ENCODE results near the gene NIT1.
"Not testable (repeated sequence)": the region's sequence is repeated elsewhere in the genome, so short reads cannot be mapped to it uniquely, and the experiment has no call there.

Gene NIT1

GRCh38 chr1:161115961-161116360 lies 1.9 kb upstream of the NIT1 start:
- not testable (repeated sequence) for DNase-seq

DNA sequence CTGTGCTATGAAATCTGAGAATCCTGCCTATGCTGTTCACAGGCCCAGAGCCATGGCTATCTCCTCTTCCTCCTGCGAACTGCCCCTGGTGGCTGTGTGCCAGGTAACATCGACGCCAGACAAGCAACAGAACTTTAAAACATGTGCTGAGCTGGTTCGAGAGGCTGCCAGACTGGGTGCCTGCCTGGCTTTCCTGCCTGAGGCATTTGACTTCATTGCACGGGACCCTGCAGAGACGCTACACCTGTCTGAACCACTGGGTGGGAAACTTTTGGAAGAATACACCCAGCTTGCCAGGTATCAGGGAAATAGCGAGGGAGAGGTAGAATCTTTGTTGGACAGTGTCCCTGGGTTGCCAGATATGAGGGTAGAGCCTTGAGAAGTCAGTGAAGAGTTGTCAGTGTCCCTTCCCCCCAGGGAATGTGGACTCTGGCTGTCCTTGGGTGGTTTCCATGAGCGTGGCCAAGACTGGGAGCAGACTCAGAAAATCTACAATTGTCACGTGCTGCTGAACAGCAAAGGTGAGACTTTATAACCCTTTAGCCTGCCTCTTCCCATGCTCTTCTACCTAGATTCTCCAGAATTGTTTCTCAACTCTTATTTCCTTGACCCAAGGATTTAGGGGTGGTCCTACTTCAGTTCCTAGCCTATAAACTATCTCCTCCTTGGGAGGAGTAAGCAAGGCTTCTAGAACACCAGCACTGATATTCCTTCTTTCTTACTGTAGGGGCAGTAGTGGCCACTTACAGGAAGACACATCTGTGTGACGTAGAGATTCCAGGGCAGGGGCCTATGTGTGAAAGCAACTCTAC lies 1.4 kb downstream of the NIT1 start:
- DNase-seq: peak; percentile 72

DNA sequence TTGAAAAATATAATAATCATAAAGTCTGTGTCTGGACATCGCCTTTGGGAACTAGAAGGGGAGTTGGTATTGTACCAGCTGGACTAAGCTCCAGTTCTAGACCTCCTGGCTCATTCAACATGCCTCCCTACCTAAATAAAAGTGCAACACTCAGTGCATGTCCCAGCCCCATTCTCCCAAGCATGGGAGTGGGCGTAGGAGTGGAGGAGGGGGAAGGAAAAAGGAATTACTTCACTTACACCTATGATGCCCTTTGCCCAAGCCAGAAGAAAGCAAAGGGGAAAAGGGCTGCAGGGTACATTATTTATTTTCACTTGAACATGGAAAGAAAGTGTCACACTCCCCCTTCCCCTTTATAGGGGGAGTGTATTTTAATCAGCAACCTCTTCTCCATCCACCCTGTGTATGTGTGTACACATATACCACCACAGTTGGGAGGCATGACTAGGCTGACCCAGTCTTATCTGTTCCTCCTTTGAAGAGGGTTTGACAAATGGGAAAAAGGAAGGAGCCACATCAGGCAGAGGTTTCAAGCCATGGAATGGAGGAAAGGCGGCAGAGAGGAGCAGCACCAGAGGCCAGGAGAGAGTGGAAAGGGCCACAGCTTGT lies 3.2 kb downstream of the NIT1 start:
- no peak for DNase-seq

- no peak for DNase-seq
These were observed 3.9 kb downstream of the NIT1 start for GRCh38 chr1:161121834-161122233.

DNA sequence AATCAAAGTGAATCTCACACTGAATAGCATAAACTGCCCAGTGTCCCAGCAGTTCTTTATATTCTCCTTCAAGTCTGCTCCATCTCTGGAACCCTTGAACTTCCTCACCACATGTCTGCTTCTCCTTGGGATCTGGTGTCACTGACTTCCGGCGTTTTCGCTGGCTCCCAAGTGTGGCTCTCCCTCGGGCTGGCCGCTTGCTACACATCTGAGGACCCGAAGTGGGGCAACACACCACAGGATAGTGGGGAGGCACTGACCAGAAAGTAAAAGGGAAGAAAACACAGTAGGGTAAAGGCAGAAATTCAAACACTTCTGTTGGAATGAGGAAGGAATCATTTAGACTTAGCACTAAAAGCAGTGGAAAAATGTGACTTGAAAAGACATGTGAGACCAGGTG lies 5.1 kb downstream of the NIT1 start:
- DNase-seq: no peak

DNA sequence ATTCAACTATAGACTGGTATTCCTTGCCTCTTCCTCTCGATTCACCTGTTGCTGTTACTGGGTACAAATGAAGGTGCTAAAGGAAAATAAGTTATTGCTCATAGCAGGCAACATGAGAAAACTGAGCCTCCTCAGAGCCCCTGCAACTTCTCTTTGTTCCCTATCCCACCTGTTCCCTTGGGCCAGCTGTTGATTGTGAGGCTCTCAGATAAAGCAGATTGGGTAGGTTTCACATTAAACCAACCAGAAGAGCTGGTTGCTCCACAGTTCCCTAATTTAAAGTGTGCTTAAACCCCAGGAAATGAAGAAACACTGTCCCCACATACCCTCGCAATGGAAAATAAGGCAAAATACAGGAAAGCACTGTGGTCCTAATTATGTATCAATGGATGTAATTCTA lies 9.7 kb downstream of the NIT1 start:
- no peak for DNase-seq

- no peak for DNase-seq
These were observed 10.9 kb downstream of the NIT1 start for GRCh38 chr1:161128591-161129420.

GRCh38 chr1:161130266-161130665 lies 12.4 kb downstream of the NIT1 start:
- no peak for DNase-seq

GRCh38 chr1:161131523-161132409 lies 13.9 kb downstream of the NIT1 start:
- DNase-seq: no peak

DNA sequence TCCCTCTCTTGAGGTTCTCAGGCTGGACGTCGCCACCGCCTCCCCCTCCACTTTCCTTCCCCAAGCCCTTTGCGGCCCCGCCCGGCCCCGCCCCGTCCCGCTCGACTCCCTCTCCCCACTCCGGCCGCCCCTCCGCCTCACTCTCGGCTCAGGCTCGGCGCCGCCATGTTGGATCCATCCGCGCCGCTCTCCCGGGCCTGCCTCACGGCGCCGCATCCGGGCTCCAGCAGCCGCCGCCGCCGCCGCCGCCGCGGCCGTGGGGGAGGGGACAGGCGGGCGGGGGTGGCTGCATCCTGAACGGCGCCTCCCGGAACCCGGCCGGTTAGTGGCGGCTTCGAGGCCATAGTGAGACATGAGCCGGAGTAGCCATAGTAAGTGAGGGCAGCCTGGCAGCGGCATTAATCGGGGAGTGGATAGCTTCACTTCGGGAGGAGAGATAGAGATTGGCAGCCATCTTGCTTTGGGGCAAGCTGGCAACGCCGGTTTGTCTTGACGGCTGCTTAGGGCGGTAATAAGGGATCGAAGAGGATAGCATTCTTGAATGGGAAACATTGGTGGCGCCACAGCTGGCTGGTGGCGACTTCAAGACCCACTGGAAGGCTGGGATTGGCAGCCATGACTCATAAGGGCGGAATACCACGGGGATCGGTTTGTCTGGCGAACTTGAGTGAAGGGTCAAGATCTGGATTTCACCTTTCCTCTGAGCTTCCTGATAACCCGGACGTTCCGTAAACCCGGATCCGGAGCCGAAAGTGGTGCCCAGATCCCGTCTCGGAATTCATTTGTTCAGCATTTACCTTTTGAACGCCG lies 14.7 kb downstream of the NIT1 start, which contains the start of gene DEDD:
TSS of gene DEDD (minus strand) at position 258 of the 810 bp plus-strand sequence. CDS start 8,205 bp downstream, outside the sequence.
- peak; percentile 90 for DNase-seq

- DNase-seq: no peak
These were observed 15.4 kb downstream of the NIT1 start for GRCh38 chr1:161133220-161133740.

- no peak for DNase-seq
These were observed 20.0 kb downstream of the NIT1 start for GRCh38 chr1:161137881-161138280.

DNA sequence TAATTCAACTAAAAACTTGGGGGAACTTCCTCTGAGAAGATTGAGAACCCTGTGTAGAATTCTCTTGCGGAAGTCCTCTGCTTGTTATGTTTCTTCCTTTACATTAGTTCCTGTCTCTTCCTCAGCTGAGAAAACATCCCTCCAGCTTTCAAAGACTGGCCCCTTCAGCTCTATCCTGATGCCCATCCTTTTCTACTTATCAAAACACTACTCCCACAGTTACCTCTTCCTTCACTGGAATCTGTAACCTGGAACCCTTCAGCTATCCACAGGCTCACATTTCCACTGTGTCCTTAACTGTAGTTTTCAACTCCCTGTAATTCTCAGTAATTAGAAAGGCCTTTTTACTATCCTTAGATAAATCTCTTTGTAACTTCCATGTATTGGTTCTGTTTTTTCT lies 20.5 kb downstream of the NIT1 start:
- DNase-seq: no peak

- DNase-seq: peak; percentile 51
These were observed 21.9 kb downstream of the NIT1 start for GRCh38 chr1:161139766-161140165.

GRCh38 chr1:161140755-161141400 lies 23.0 kb downstream of the NIT1 start:
- no peak for DNase-seq

GRCh38 chr1:161145832-161146231 lies 27.9 kb downstream of the NIT1 start:
- no peak for DNase-seq

DNA sequence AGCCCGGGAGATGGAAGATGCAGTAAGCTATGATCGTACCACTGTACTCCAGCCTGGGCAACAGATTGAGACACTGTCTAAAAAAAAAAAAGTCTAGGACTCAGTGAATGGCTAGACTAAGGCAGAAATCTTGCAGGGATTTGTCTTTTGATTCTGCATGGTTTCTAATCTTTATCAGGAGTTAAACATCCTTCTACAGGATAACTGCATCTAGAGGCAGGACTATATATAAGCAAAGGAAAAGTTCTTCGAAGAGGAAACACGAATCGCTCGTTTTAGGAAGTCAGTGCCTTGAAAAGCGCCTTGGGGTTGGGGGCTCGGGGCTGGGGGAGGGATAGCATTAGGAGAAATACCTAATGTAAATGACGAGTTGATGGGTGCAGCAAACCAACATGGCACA lies 35.3 kb downstream of the NIT1 start:
- DNase-seq: no peak

- DNase-seq: peak; percentile 84
These were observed 35.9 kb downstream of the NIT1 start, which contains the start of gene UFC1 for GRCh38 chr1:161153682-161154337. Gene UFC1, plus strand, starts transcription at chr1:161153978. Its CDS starts 20 bp downstream, at chr1:161153998.

DNA sequence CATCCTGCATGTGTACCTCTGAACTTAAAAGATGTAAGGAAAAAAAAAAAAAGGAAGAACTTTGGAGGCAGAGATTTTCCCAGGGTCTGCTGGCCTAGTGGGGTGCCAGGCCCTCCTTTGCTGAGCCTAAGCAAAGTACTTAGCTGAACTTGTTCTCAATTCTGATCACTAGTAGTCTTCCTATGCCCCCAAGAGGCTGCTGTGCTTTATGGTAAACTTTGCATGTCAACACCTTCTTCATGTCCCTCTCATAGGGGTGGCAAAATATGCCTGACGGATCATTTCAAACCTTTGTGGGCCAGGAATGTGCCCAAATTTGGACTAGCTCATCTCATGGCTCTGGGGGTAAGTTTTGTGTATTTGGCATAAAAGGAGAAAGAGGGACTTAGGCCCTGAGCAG lies 40.0 kb downstream of the NIT1 start:
- DNase-seq: no peak
